Uterus (tissue), 2 donors: ENCODE measurements around the gene ECHS1.
"Not testable (repeated sequence)": the region's sequence is repeated elsewhere in the genome, so short reads cannot be mapped to it uniquely, and the experiment has no call there.

Experiments
- POLR2A ChIP-seq, 2 donors: fragments of 450-650 bp; IDR thresholded peaks; one replicate each; pipeline ENCODE4 v1.6.1; 2016; ENCODE audit warnings: antibody characterized with exemption in 2 of 2, mild to moderate bottlenecking in 1 of 2, moderate library complexity in 1 of 2
- TF ChIP-seq, protein P1 (sequence below), 4 experiments: fragments of 200-600 bp in 2 of 4; fragments of 450-650 bp in 2 of 4; sonication (generic) in 2 of 4; IDR thresholded peaks; one replicate each; pipeline ENCODE4 v1.5.1; 2016 to 2019; ENCODE audit warnings: antibody characterized with exemption in 4 of 4, mild to moderate bottlenecking in 2 of 4, moderate library complexity in 1 of 4

DNA sequence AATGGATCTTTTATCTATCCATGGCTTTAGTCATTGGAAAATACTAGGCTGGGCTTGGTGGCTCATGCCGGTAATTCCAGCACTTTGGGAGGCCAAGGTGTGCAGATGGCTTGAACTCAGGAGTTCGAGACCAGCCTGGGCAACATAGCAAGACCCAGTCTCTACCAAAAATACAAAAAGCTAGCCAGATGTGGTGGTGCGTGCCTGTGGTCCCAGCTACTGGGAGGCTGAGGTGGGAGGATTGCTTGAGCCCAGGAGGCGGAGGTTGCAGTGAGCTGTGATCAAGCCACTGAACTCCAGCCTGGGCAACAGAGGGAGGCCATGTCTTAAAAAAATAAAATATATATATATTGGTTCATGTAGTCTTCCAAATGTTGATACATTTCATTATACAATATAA, 13.8 kb upstream of the ECHS1 start:
- TF ChIP-seq, protein P1, sequence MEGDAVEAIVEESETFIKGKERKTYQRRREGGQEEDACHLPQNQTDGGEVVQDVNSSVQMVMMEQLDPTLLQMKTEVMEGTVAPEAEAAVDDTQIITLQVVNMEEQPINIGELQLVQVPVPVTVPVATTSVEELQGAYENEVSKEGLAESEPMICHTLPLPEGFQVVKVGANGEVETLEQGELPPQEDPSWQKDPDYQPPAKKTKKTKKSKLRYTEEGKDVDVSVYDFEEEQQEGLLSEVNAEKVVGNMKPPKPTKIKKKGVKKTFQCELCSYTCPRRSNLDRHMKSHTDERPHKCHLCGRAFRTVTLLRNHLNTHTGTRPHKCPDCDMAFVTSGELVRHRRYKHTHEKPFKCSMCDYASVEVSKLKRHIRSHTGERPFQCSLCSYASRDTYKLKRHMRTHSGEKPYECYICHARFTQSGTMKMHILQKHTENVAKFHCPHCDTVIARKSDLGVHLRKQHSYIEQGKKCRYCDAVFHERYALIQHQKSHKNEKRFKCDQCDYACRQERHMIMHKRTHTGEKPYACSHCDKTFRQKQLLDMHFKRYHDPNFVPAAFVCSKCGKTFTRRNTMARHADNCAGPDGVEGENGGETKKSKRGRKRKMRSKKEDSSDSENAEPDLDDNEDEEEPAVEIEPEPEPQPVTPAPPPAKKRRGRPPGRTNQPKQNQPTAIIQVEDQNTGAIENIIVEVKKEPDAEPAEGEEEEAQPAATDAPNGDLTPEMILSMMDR (IDR thresholded peaks at IDR 0.05), result not testable (repeated sequence)
- TF ChIP-seq POLR2A (IDR thresholded peaks at IDR 0.05), result not testable (repeated sequence)
